Measurements from ENCODE around the gene SLC4A4. TPM values are rescaled to one million over a fixed set of nuclear protein-coding genes. Genes with fewer than 3 reads are reported as not detected.

SLC4A4 gene
- total and polyA plus RNA-seq, 12 donors = 0.24 to 1.5 (median 0.59) TPM

DNA sequence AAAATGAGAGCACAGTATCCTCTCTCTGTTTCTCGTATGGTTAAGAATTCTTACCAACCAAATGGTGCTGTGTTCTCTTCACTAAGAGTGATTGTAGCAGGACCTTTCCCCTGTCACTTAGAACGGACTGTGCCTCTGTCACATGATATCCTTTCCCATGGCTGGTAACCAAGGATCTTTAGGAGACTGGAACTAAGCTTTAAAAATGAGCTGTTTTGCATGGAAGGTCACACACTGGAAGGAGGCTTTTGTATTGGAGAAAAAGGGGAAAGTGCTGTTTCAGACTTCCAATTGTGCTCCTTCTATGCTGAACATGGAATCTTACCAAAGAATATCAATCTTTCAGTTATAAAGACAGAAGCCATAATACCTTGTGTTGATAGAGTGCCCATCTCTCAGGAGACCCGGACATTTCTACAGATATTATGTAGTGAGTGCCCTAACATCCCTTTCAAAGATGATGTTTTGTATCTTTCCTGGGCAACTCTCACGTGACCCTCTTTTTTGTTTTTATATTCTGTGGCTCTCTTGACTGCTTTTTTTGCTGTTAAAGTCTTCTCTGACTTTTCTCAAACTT lies 148.6 kb downstream of the SLC4A4 start:
- peaks cover 7 to 9% of the 10 kb centered on the region in 2 donors for H3K4me1 ChIP-seq (replicated peaks in 1 of 2)
- peak overlapping the region in 1 of 4 donors; percentile 11 for H3K4me3 ChIP-seq
- intact Hi-C loops (cut with DNase I) = no loop called here
- no peaks in the 10 kb centered on the region for H3K36me3 ChIP-seq (replicated peaks in 1 of 2)
- 19 to 37% (median 32%) methylated on average over 4 of the region's 4 CpGs for WGBS, 4 donors
- no peaks in the 10 kb centered on the region for H3K27me3 ChIP-seq
- peak in 1 of 2 donors; percentile 25 for TF ChIP-seq POLR2A (IDR thresholded peaks at IDR 0.05)
- TF ChIP-seq, protein P1, sequence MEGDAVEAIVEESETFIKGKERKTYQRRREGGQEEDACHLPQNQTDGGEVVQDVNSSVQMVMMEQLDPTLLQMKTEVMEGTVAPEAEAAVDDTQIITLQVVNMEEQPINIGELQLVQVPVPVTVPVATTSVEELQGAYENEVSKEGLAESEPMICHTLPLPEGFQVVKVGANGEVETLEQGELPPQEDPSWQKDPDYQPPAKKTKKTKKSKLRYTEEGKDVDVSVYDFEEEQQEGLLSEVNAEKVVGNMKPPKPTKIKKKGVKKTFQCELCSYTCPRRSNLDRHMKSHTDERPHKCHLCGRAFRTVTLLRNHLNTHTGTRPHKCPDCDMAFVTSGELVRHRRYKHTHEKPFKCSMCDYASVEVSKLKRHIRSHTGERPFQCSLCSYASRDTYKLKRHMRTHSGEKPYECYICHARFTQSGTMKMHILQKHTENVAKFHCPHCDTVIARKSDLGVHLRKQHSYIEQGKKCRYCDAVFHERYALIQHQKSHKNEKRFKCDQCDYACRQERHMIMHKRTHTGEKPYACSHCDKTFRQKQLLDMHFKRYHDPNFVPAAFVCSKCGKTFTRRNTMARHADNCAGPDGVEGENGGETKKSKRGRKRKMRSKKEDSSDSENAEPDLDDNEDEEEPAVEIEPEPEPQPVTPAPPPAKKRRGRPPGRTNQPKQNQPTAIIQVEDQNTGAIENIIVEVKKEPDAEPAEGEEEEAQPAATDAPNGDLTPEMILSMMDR (IDR thresholded peaks at IDR 0.05) = no peak
- DNase-seq = peak in 5 of 7 donors; percentile 14 to 50 (median 14)
- H3K9me3 ChIP-seq (replicated peaks in 1 of 3) = no peaks in the 10 kb centered on the region
- H3K27ac ChIP-seq = peak overlapping the region in 1 of 5 donors; percentile 19

DNA sequence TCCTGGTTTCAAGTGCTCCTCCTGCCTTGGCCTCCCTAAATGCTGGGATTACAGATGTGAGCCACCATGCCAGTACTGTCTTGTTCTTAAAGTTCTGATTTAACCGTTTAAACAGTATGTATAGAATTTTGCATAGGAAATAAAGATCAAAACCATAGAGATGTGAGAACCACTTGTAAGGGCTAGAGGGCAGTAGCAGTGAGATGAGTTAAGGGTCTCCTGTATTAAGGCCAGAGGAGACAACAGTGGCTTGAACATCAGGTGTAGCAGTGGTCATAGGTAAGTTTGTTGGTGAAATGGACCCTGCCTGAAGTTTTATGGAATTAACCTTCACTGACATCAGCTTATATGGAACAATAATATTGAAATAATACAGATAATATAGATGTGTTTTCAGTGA lies 155.7 kb downstream of the SLC4A4 start:
- Histone ChIP-seq H3K4me1 (replicated peaks in 1 of 2) (no peaks in the 10 kb centered on the region), H3K36me3 (replicated peaks in 1 of 2) (no peaks in the 10 kb centered on the region), H3K4me3 (no peak overlapping the region), H3K27me3 (no peaks in the 10 kb centered on the region), H3K9me3 (replicated peaks in 1 of 3) (no peaks in the 10 kb centered on the region), H3K27ac (no peak overlapping the region)
- DNase-seq = no peak
- TF ChIP-seq, protein P1 (IDR thresholded peaks at IDR 0.05) = no peak
- TF ChIP-seq POLR2A (IDR thresholded peaks at IDR 0.05) = no peak
- intact Hi-C loops (cut with DNase I) = no loop called here
- 74 to 80% (median 78%) methylated on average over 1 of the region's 1 CpG for WGBS, 4 donors

DNA sequence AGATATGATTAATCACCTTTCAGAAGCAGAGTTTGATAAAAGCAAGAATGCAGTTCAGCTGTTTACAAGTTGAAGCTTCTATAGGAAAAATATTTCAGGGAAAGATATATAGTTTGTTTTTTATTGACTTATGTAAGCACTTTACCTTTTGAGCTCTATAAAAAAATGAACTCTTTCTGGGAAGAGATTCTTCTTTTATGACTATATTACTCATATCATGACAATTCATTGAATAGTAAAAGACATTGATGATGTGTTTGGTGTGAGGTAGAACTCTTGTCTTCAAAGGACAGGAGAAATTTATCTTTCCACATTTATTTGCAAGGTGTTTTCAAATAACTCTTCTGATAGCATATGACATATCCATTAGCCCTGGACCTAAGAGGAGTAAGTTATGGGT lies 156.6 kb downstream of the SLC4A4 start:
- no peak for DNase-seq
- H3K27me3 ChIP-seq = no peaks in the 10 kb centered on the region
- no peak overlapping the region for H3K27ac ChIP-seq
- H3K9me3 ChIP-seq (replicated peaks in 1 of 3) = no peaks in the 10 kb centered on the region
- intact Hi-C loops (cut with DNase I) = no loop called here
- TF ChIP-seq POLR2A (IDR thresholded peaks at IDR 0.05) = no peak
- TF ChIP-seq, protein P1 (IDR thresholded peaks at IDR 0.05) = no peak
- no peaks in the 10 kb centered on the region for H3K36me3 ChIP-seq (replicated peaks in 1 of 2)
- H3K4me1 ChIP-seq (replicated peaks in 1 of 2) = no peaks in the 10 kb centered on the region
- H3K4me3 ChIP-seq = no peak overlapping the region

DNA sequence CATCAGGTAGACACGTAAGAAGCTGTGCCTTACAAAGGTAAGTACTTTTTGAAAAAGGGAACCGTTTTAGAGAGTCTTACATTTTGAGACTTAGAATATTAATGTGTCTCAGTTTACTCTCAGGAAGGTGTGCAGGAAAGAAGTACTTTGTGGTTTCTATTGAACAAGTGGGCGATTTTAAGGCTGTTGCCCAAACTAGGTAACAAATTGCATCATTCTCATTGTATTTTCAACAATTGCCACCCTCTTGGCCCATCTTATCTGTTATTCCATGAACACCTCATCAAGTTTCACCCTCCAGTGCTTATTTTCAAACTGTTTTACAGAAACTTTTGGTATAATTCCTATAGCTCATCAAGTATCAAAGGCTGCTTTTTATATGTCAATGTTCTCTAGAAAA lies 158.3 kb downstream of the SLC4A4 start:
- H3K27ac ChIP-seq = no peak overlapping the region
- H3K36me3 ChIP-seq (replicated peaks in 1 of 2) = no peaks in the 10 kb centered on the region
- no peak overlapping the region for H3K4me3 ChIP-seq
- 71 to 82% (median 78%) methylated on average over 3 of the region's 3 CpGs for WGBS, 4 donors
- no peaks in the 10 kb centered on the region for H3K27me3 ChIP-seq
- no peak for DNase-seq
- intact Hi-C loops (cut with DNase I) = no loop called here
- H3K9me3 ChIP-seq (replicated peaks in 1 of 3) = no peaks in the 10 kb centered on the region
- H3K4me1 ChIP-seq (replicated peaks in 1 of 2) = no peaks in the 10 kb centered on the region
- TF ChIP-seq POLR2A (IDR thresholded peaks at IDR 0.05) = no peak
- TF ChIP-seq, protein P1 (IDR thresholded peaks at IDR 0.05) = no peak
